NCI-H128 (cell line): ENCODE data around the gene C19orf73.

Source experiments
- DNase-seq: peaks from one replicate; lab custom pipeline; 2025; ENCODE audit not compliant: unreplicated experiment; lab: John Stamatoyannopoulos, UW

C19orf73 gene

GRCh38 chr19:49118565-49119410 lies at the start of gene C19orf73:
C19orf73 (minus strand) TSS chr19:49119143; CDS start chr19:49119022, 121 bp downstream.
- peak; percentile 89 for DNase-seq

GRCh38 chr19:49168421-49168820 lies 49.5 kb upstream of the C19orf73 start:
- DNase-seq = no peak

GRCh38 chr19:49167857-49168409 lies 49.0 kb upstream of the C19orf73 start:
- DNase-seq = no peak

- DNase-seq = no peak
Measured at GRCh38 chr19:49165865-49166301, 46.9 kb upstream of the C19orf73 start.

GRCh38 chr19:49165111-49165750 lies 46.3 kb upstream of the C19orf73 start:
- no peak for DNase-seq

- no peak for DNase-seq
Measured at GRCh38 chr19:49161987-49162386, 43.0 kb upstream of the C19orf73 start.

- no peak for DNase-seq
Measured at GRCh38 chr19:49160450-49161189, 41.7 kb upstream of the C19orf73 start.

- peak; percentile 47 for DNase-seq
Measured at GRCh38 chr19:49157445-49158224, 38.7 kb upstream of the C19orf73 start, which contains the start of gene TRPM4. TRPM4 (plus strand) TSS chr19:49157792; CDS start chr19:49157867, 75 bp downstream.

- DNase-seq = no peak
Measured at GRCh38 chr19:49155820-49156346, 36.9 kb upstream of the C19orf73 start.

GRCh38 chr19:49155005-49155819 lies 36.3 kb upstream of the C19orf73 start, which contains the start of gene HRC:
HRC (minus strand) TSS chr19:49155396; CDS start chr19:49155237, 159 bp downstream.
- DNase-seq = no peak

- DNase-seq = no peak
Measured at GRCh38 chr19:49154279-49154678, 35.3 kb upstream of the C19orf73 start.

- DNase-seq = no peak
Measured at GRCh38 chr19:49153167-49153809, 34.3 kb upstream of the C19orf73 start.

- no peak for DNase-seq
Measured at GRCh38 chr19:49152119-49152550, 33.2 kb upstream of the C19orf73 start.

- DNase-seq = peak; percentile 42
Measured at GRCh38 chr19:49151267-49152118, 32.5 kb upstream of the C19orf73 start.

GRCh38 chr19:49150944-49151243 lies 32.0 kb upstream of the C19orf73 start:
- no peak for DNase-seq

- DNase-seq = peak; percentile 67
Measured at GRCh38 chr19:49150106-49150943, 31.4 kb upstream of the C19orf73 start.

- DNase-seq = peak; percentile 72
Measured at GRCh38 chr19:49149652-49150105, 30.7 kb upstream of the C19orf73 start.
